ENCODE results near the gene TM4SF1. TPM values are rescaled to one million over a fixed set of nuclear protein-coding genes. Genes with fewer than 3 reads are reported as not detected.

Gene TM4SF1
- total RNA-seq, 1 donor from 2014 or later = not detected

DNA sequence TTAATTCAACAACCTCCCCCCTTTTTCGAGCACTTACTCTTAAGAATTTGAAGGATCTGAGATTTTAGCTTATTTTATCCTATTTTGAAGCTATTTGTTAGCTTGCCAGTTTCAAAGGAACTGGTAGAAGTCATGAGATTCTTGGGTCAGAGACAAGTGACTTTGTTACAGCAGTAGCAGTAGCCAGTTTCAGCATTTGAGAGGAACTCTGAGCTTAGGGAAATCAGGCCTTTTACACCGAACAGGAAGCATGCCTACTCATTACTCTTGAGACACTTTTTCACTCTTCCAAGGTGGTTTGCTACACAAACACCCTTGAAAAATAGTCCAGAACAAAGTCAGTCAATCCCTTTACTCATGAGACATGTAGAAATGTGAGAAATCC is 24.5 kb upstream of the TM4SF1 start:
- no peak for DNase-seq (ENCODE audit: low spot score)
- Histone ChIP-seq H3K36me3 (no peaks in the 10 kb centered on the region), H3K4me1 (no peaks in the 10 kb centered on the region), H3K9ac (no peak overlapping the region), H3K4me3 (no peak overlapping the region), H3F3A (ENCODE audit: low read depth) (no peaks in the 10 kb centered on the region), H3K4me2 (no peak overlapping the region), H2AFZ (replicated peaks) (no peak overlapping the region), H3K27me3 (no peaks in the 10 kb centered on the region), H4K20me1 (ENCODE audit: low read depth) (no peaks in the 10 kb centered on the region), H3K9me3 (ENCODE audit: low read depth) (no peaks in the 10 kb centered on the region), H3K27ac (no peak overlapping the region), H3K79me2 (ENCODE audit: low read depth) (no peaks in the 10 kb centered on the region)
- Mint-ChIP-seq H3K4me3 (no peak overlapping the region), H3K4me1 (peaks cover 6% of the 10 kb centered on the region), H3K27me3 (ENCODE audit: insufficient read depth, low read depth) (no peaks in the 10 kb centered on the region), H3K9me3 (no peaks in the 10 kb centered on the region), H3K36me3 (no peaks in the 10 kb centered on the region), H3K27ac (no peak overlapping the region)
- no peak for TF ChIP-seq EZH2phosphoT487 (IDR thresholded peaks at IDR 0.05)
- TF ChIP-seq EZH2 (IDR thresholded peaks at IDR 0.05) = no peak
- no peak for TF ChIP-seq CTCF (IDR thresholded peaks at IDR 0.05)

DNA sequence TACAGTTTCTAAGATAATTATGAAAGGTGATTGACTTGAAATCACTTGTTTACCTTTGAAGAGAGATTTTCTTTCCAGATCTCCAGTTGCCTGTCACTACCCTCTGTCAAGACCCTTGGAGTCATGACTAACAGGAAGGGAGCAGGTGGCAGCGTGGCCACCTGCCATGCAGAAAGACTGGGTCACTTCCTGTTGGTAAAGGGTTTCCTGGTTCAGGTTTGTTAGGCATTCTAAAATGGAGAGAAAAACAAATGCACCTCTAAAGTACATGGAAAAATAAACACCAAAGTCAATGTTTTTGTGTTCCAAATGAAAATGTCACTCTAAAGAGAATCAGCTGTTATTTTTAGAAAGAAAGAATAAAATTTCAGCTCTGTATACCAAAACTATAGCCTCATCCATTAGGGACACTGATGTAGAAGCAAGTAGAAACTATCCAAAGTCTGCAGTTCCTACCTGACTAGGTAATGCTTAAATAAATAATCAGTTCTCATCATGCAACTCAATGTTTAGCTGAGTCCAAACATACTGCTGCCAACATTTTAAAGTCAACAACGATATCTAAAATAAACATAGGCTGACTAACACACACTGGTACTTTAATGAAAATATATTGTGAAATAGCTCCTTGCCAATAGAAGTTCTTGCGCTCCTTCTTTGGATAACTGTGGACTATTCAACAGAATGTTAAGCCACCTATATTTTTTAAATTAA is 23.9 kb upstream of the TM4SF1 start:
- Histone ChIP-seq H3K4me2 (no peak overlapping the region), H3K27ac (no peak overlapping the region), H4K20me1 (ENCODE audit: low read depth) (no peaks in the 10 kb centered on the region), H3K27me3 (no peaks in the 10 kb centered on the region), H3K79me2 (ENCODE audit: low read depth) (no peaks in the 10 kb centered on the region), H3K4me1 (no peaks in the 10 kb centered on the region), H3K9ac (no peak overlapping the region), H3F3A (ENCODE audit: low read depth) (no peaks in the 10 kb centered on the region), H3K9me3 (ENCODE audit: low read depth) (no peaks in the 10 kb centered on the region), H3K36me3 (no peaks in the 10 kb centered on the region), H3K4me3 (no peak overlapping the region), H2AFZ (replicated peaks) (no peak overlapping the region)
- H3K27me3 Mint-ChIP-seq (ENCODE audit: insufficient read depth, low read depth) = no peaks in the 10 kb centered on the region
- peaks cover 6% of the 10 kb centered on the region for H3K4me1 Mint-ChIP-seq
- no peak for DNase-seq (ENCODE audit: low spot score)
- no peak overlapping the region for H3K27ac Mint-ChIP-seq
- TF ChIP-seq CTCF (IDR thresholded peaks at IDR 0.05) (no peak), EZH2 (IDR thresholded peaks at IDR 0.05) (no peak), EZH2phosphoT487 (IDR thresholded peaks at IDR 0.05) (no peak)
- H3K9me3 Mint-ChIP-seq = no peaks in the 10 kb centered on the region
- no peak overlapping the region for H3K4me3 Mint-ChIP-seq
- H3K36me3 Mint-ChIP-seq = no peaks in the 10 kb centered on the region

GRCh38 chr3:149400645-149401044 is 23.2 kb upstream of the TM4SF1 start:
- no peaks in the 10 kb centered on the region for H4K20me1 ChIP-seq (ENCODE audit: low read depth)
- H3K9me3 Mint-ChIP-seq = no peaks in the 10 kb centered on the region
- H3K4me1 Mint-ChIP-seq = peaks cover 6% of the 10 kb centered on the region

More at GRCh38 chr3:149400645-149401044, 23.2 kb upstream of the TM4SF1 start:
- DNase-seq (ENCODE audit: low spot score) = no peak
- Histone ChIP-seq H3K27ac (no peak overlapping the region), H3K9me3 (ENCODE audit: low read depth) (no peaks in the 10 kb centered on the region), H3K79me2 (ENCODE audit: low read depth) (no peaks in the 10 kb centered on the region), H2AFZ (replicated peaks) (no peak overlapping the region), H3K4me2 (no peak overlapping the region), H3K9ac (no peak overlapping the region), H3K4me1 (no peaks in the 10 kb centered on the region), H3K36me3 (no peaks in the 10 kb centered on the region), H3F3A (ENCODE audit: low read depth) (no peaks in the 10 kb centered on the region), H3K4me3 (no peak overlapping the region), H3K27me3 (no peaks in the 10 kb centered on the region)
- no peak overlapping the region for H3K27ac Mint-ChIP-seq
- no peak overlapping the region for H3K4me3 Mint-ChIP-seq
- TF ChIP-seq EZH2phosphoT487 (IDR thresholded peaks at IDR 0.05) (no peak), EZH2 (IDR thresholded peaks at IDR 0.05) (no peak), CTCF (IDR thresholded peaks at IDR 0.05) (no peak)
- H3K36me3 Mint-ChIP-seq = no peaks in the 10 kb centered on the region
- no peaks in the 10 kb centered on the region for H3K27me3 Mint-ChIP-seq (ENCODE audit: insufficient read depth, low read depth)
